DMS79 treated with DMSO at 0.1 percent for 48 hours (cell line): ENCODE data around the gene IL3.

ENCODE experiments used
- DNase-seq: peaks from one replicate; lab custom pipeline; 2025; lab: John Stamatoyannopoulos, UW

The IL3 gene

DNA sequence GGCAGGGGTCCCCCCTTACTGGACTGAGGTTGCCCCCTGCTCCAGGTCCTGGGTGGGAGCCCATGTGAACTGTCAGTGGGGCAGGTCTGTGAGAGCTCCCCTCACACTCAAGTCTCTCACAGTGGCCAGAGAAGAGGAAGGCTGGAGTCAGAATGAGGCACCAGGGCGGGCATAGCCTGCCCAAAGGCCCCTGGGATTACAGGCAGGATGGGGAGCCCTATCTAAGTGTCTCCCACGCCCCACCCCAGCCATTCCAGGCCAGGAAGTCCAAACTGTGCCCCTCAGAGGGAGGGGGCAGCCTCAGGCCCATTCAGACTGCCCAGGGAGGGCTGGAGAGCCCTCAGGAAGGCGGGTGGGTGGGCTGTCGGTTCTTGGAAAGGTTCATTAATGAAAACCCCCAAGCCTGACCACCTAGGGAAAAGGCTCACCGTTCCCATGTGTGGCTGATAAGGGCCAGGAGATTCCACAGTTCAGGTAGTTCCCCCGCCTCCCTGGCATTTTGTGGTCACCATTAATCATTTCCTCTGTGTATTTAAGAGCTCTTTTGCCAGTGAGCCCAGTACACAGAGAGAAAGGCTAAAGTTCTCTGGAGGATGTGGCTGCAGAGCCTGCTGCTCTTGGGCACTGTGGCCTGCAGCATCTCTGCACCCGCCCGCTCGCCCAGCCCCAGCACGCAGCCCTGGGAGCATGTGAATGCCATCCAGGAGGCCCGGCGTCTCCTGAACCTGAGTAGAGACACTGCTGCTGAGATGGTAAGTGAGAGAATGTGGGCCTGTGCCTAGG lies 13.0 kb downstream of the IL3 start, which contains the start of gene CSF2:
Gene CSF2, plus strand, starts transcription at position 559 of the 783 bp plus-strand sequence. Its CDS starts 35 bp downstream, at position 594.
- DNase-seq = no peak

GRCh38 chr5:132074091-132074771 lies 13.8 kb downstream of the IL3 start:
- DNase-seq = no peak

DNA sequence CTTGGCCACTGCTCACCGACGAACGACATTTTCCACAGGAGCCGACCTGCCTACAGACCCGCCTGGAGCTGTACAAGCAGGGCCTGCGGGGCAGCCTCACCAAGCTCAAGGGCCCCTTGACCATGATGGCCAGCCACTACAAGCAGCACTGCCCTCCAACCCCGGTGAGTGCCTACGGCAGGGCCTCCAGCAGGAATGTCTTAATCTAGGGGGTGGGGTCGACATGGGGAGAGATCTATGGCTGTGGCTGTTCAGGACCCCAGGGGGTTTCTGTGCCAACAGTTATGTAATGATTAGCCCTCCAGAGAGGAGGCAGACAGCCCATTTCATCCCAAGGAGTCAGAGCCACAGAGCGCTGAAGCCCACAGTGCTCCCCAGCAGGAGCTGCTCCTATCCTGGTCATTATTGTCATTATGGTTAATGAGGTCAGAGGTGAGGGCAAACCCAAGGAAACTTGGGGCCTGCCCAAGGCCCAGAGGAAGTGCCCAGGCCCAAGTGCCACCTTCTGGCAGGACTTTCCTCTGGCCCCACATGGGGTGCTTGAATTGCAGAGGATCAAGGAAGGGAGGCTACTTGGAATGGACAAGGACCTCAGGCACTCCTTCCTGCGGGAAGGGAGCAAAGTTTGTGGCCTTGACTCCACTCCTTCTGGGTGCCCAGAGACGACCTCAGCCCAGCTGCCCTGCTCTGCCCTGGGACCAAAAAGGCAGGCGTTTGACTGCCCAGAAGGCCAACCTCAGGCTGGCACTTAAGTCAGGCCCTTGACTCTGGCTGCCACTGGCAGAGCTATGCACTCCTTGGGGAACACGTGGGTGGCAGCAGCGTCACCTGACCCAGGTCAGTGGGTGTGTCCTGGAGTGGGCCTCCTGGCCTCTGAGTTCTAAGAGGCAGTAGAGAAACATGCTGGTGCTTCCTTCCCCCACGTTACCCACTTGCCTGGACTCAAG lies 14.6 kb downstream of the IL3 start:
- DNase-seq = no peak

DNA sequence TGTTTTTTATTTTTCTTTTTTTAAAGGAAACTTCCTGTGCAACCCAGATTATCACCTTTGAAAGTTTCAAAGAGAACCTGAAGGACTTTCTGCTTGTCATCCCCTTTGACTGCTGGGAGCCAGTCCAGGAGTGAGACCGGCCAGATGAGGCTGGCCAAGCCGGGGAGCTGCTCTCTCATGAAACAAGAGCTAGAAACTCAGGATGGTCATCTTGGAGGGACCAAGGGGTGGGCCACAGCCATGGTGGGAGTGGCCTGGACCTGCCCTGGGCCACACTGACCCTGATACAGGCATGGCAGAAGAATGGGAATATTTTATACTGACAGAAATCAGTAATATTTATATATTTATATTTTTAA lies 15.2 kb downstream of the IL3 start:
- DNase-seq = no peak

DNA sequence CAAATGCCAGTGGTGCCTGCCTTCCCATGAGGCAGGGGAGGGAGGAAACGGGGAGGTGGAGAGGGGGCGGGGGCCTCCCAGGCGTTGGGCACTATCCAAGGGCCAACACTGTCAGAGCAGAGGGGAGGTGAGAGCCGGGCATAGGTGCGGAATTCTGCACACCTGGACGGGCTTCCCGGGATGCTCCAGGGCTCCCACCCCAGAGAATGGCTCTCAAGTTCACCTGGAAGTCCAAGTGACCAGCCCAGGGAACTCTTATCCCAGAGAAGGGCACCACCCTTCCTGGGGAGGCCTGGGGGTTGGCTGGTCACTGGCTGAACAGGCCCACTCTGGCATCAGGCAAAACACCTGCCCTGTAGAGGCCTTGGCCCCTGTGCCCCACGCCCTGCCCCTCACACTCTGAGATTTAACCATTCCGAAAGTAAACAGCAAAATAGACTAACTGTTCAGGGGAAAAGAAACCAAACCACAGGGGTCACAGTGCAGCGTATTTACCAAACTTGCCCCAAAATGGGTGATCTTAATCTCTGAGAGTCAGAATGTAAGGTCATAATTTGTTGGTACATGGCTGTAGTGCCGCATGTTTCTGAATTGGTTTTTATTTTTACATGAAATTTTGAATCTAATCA lies 15.9 kb downstream of the IL3 start:
- no peak for DNase-seq

- DNase-seq = no peak
These were observed 16.5 kb downstream of the IL3 start for GRCh38 chr5:132076983-132077382.

- DNase-seq = no peak
These were observed 18.6 kb downstream of the IL3 start for GRCh38 chr5:132079081-132079480.

GRCh38 chr5:132079619-132080018 lies 19.2 kb downstream of the IL3 start:
- no peak for DNase-seq

- DNase-seq = no peak
These were observed 20.1 kb downstream of the IL3 start for GRCh38 chr5:132080595-132080994.

GRCh38 chr5:132081458-132081857 lies 21.0 kb downstream of the IL3 start:
- no peak for DNase-seq

DNA sequence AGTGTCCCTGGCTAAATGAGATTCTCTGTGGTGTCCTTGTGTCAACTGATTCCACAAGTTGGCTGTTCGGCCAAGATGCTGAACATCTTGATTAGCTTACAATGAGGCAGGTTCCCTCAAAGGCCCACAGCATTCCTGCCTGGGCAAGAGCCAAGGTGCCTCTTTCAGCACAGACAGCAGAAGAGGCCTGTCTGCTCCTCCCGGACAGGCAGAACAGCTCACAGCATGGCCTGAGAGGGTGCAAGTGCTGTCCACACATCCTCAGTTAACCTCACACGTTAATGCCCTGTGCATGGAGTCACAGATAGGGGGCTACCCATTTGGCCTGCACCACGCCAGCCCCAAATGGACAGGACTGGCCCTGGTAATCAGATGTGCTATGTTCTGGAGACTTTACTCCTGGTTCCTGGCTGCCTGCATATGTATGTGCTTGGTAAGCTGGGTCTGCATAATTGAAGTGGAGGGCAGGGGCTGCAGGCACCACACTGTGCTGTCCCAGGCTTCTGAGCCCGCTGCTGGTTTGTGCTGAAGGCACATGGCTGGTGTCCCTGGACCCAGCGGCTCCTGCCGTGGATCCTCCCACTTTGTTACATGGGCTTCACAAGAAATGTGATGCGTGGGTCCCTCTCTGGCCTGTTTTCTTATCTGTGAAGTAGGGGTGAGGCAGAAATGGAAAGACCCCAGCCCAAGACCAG lies 22.0 kb downstream of the IL3 start:
- no peak for DNase-seq

GRCh38 chr5:132083071-132083678 lies 22.7 kb downstream of the IL3 start:
- no peak for DNase-seq

GRCh38 chr5:132085686-132086085 lies 25.2 kb downstream of the IL3 start:
- no peak for DNase-seq

GRCh38 chr5:132086277-132086794 lies 25.9 kb downstream of the IL3 start:
- DNase-seq = peak; percentile 0

DNA sequence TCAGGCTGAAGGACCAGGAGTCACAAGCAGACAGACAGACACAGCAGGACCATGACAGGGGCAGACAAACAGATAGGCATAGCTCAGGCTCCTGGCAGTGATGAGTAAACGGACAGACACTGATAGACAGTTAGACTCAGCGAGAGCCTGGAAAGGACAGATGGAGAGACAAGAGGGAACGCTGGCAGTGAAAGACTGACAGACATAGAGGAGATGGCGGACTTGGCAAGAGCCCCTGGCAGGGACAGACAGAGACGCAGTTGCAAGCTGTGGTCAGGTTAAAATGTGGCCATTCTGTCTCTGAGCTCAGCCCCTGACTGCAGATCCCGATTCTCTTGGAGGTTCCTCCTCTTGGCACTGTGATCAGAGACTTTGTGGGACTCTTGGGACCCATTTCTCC lies 26.7 kb downstream of the IL3 start:
- DNase-seq = no peak

DNA sequence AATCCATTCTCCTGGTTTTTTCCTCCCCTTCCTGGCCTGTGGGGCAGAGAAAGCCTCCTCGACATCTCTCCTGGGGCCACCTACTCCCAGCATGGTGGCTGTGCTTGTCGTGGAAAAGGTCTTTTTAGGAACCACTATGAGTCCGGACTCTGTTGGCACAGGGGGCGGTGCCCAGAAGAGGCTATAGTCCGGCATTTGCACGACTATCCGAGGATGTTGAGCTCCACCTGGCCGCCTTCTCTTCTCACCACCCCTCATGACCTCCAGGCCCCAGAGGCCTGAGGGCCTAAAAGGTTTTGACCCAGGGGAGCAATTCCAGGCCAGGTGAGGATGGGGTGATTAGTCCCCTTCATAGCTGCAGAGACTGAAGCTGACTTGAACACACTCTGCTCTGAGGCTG lies 27.2 kb downstream of the IL3 start:
- no peak for DNase-seq

GRCh38 chr5:132089363-132089762 lies 28.9 kb downstream of the IL3 start:
- no peak for DNase-seq

- no peak for DNase-seq
These were observed 29.7 kb downstream of the IL3 start for GRCh38 chr5:132090107-132090506.

- no peak for DNase-seq
These were observed 32.8 kb downstream of the IL3 start for GRCh38 chr5:132093271-132093670.

DNA sequence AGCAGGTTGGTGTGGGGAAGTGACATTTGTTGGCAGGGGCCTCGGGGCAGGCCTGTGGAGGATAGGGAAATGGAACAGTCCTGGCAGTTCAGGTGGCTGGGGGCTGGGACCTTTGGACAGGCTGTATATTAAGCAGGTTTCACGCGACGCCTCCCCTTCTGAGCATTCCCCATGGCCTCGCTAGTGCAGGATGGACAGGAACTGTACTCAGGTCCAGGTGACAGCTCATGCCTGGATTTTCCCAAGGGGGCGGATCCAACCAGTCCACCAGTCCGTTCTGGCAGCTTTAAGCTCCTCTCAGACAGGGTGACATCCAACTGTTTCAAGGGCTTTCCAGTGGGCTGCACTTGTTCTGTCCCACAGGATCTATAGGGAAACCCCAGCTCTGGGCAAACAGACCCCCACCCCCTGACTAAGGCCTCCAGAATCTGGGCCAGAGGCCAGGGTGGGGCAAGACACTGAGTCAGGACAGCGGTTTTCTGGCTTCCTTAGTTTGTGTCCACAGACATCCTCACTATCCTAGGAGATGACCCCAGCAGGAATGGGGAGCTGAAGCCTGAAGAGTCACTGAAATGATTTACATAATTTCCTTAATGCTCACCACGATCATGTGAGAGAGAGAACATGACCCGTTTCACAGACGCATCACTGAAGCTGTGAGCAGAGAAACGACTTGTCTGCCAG lies 34.1 kb downstream of the IL3 start:
- no peak for DNase-seq
